GM12873 (cell line): ENCODE measurements around the gene COL23A1.

ENCODE experiments used
- TF ChIP-seq, protein P1 (sequence below): IDR thresholded peaks from 2 replicates; pipeline ENCODE4 v1.5.1; 2012; ENCODE audit warnings: low read depth, mild to moderate bottlenecking, moderate library complexity, low read length, control low read depth; ENCODE audit not compliant: insufficient read depth; ENCODE audit errors: missing control alignments

COL23A1 gene

DNA sequence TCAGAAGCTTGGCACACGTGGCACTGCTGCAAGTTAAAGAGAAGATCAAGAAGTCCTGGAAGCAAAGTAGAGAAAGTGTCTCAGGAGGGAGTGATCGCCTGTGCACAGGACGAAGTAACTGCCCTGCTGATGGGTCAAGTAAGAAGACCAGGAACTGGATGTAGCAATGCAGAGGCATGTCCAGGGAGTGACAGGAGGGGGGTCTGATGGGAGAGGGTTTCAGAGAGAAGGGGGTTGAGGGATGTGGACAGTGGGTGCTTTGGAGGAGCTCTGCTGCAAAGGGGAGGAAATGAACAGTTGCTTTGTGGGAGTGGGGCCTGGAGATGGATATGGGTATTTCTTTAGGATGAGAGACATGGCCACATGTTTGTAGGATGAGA, 297.4 kb downstream of the COL23A1 start:
- TF ChIP-seq, protein P1, sequence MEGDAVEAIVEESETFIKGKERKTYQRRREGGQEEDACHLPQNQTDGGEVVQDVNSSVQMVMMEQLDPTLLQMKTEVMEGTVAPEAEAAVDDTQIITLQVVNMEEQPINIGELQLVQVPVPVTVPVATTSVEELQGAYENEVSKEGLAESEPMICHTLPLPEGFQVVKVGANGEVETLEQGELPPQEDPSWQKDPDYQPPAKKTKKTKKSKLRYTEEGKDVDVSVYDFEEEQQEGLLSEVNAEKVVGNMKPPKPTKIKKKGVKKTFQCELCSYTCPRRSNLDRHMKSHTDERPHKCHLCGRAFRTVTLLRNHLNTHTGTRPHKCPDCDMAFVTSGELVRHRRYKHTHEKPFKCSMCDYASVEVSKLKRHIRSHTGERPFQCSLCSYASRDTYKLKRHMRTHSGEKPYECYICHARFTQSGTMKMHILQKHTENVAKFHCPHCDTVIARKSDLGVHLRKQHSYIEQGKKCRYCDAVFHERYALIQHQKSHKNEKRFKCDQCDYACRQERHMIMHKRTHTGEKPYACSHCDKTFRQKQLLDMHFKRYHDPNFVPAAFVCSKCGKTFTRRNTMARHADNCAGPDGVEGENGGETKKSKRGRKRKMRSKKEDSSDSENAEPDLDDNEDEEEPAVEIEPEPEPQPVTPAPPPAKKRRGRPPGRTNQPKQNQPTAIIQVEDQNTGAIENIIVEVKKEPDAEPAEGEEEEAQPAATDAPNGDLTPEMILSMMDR: no peak

- TF ChIP-seq, protein P1: no peak
These were observed 298.0 kb downstream of the COL23A1 start for GRCh38 chr5:178291969-178292825.

- TF ChIP-seq, protein P1: no peak
These were observed 299.0 kb downstream of the COL23A1 start for GRCh38 chr5:178291161-178291561.

DNA sequence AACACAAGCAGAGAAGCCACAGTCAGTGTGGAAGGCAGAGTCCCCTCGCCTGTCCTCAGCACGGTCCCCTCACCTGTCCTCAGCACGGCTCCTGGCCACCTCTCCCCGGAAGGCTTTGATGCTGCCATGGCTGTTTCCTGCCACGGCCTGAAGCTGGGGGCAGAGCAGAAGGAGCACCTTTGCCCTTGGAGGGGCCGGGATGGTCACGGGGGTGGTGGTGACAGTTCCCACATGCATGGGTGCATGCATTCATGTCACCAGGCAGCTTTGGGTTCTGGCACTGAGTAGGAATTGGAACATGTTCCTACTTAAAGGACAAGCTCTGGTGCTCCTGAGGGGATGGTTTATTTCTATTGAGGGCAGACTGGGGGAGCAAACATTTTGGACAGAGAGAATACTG, 299.8 kb downstream of the COL23A1 start:
- TF ChIP-seq, protein P1: no peak

- TF ChIP-seq, protein P1: no peak
These were observed 300.8 kb downstream of the COL23A1 start for GRCh38 chr5:178289438-178289837.

GRCh38 chr5:178288401-178289368, 301.5 kb downstream of the COL23A1 start:
- TF ChIP-seq, protein P1: no peak

GRCh38 chr5:178287791-178288105, 302.4 kb downstream of the COL23A1 start:
- TF ChIP-seq, protein P1: no peak
